NCI-H510A (cell line): Measurements from ENCODE around the gene FOXN3.

ENCODE experiments used
- DNase-seq: peaks from one replicate; lab custom pipeline; 2025; lab: John Stamatoyannopoulos, UW

The FOXN3 gene

GRCh38 chr14:89408907-89409700 is 7.9 kb downstream of the FOXN3 start:
- no peak for DNase-seq

GRCh38 chr14:89407856-89408255 is 9.2 kb downstream of the FOXN3 start:
- no peak for DNase-seq

- no peak for DNase-seq
Observed at GRCh38 chr14:89406941-89407340, 10.1 kb downstream of the FOXN3 start.

- no peak for DNase-seq
Observed at GRCh38 chr14:89406361-89406760, 10.7 kb downstream of the FOXN3 start.

GRCh38 chr14:89405712-89406111 is 11.3 kb downstream of the FOXN3 start:
- no peak for DNase-seq

- no peak for DNase-seq
Observed at GRCh38 chr14:89402363-89402762, 14.7 kb downstream of the FOXN3 start.

GRCh38 chr14:89401761-89402160 is 15.3 kb downstream of the FOXN3 start:
- no peak for DNase-seq

GRCh38 chr14:89401241-89401640 is 15.8 kb downstream of the FOXN3 start:
- DNase-seq: no peak

- DNase-seq: no peak
Observed at GRCh38 chr14:89400529-89400928, 16.5 kb downstream of the FOXN3 start.

GRCh38 chr14:89399594-89400068 is 17.4 kb downstream of the FOXN3 start:
- DNase-seq: peak; percentile 81

GRCh38 chr14:89399157-89399556 is 17.9 kb downstream of the FOXN3 start:
- DNase-seq: no peak

- no peak for DNase-seq
Observed at GRCh38 chr14:89397569-89398230, 19.3 kb downstream of the FOXN3 start.

GRCh38 chr14:89394972-89395371 is 22.1 kb downstream of the FOXN3 start:
- no peak for DNase-seq

GRCh38 chr14:89393222-89393745 is 23.7 kb downstream of the FOXN3 start:
- no peak for DNase-seq

- no peak for DNase-seq
Observed at GRCh38 chr14:89392181-89392580, 24.9 kb downstream of the FOXN3 start.

- no peak for DNase-seq
Observed at GRCh38 chr14:89391556-89391955, 25.5 kb downstream of the FOXN3 start.

- no peak for DNase-seq
Observed at GRCh38 chr14:89391123-89391522, 25.9 kb downstream of the FOXN3 start.

GRCh38 chr14:89388853-89389252 is 28.2 kb downstream of the FOXN3 start:
- DNase-seq: no peak

- no peak for DNase-seq
Observed at GRCh38 chr14:89387922-89388685, 28.9 kb downstream of the FOXN3 start.

GRCh38 chr14:89386212-89386886 is 30.7 kb downstream of the FOXN3 start:
- no peak for DNase-seq

- DNase-seq: no peak
Observed at GRCh38 chr14:89384636-89385035, 32.4 kb downstream of the FOXN3 start.

- no peak for DNase-seq
Observed at GRCh38 chr14:89384023-89384422, 33.0 kb downstream of the FOXN3 start.
